Activated CD8-positive, alpha-beta memory T cell treated with anti-CD3 and anti-CD28 coated beads, Interleukin-2, amount 50 U/mL, for 4 hours (primary cell): ENCODE measurements around the gene RBMS3.

ENCODE experiments used
- DNase-seq: peaks from one replicate; pipeline ENCODE4 v3.0.0-alpha.2; 2020

The RBMS3 gene

GRCh38 chr3:29279286-29279685, 1.6 kb upstream of the RBMS3 start:
- no peak for DNase-seq

DNA sequence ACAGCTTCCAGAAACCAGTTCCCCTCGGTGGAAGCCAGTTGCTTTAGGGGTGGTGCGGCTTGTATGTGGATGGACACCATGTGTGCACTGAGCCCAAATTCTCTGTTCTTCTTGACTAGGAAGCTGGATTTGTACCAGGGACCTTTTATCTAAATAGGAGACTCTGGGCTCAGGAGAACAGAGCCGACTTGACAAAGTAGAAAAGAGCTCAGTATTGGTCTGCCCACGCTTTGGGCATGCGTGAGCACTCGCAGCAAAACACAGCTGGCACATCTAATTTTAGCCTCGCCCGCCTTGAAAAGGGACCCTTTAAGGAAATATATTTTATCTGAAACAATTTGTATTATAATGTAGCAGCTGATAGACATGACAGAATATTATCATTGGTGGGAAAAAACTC, 1.1 kb upstream of the RBMS3 start:
- no peak for DNase-seq

- DNase-seq: no peak
Measured at GRCh38 chr3:29281094-29281343, 148 bp downstream of the RBMS3 start.

- no peak for DNase-seq
Measured at GRCh38 chr3:29281344-29282241, 722 bp downstream of the RBMS3 start.

DNA sequence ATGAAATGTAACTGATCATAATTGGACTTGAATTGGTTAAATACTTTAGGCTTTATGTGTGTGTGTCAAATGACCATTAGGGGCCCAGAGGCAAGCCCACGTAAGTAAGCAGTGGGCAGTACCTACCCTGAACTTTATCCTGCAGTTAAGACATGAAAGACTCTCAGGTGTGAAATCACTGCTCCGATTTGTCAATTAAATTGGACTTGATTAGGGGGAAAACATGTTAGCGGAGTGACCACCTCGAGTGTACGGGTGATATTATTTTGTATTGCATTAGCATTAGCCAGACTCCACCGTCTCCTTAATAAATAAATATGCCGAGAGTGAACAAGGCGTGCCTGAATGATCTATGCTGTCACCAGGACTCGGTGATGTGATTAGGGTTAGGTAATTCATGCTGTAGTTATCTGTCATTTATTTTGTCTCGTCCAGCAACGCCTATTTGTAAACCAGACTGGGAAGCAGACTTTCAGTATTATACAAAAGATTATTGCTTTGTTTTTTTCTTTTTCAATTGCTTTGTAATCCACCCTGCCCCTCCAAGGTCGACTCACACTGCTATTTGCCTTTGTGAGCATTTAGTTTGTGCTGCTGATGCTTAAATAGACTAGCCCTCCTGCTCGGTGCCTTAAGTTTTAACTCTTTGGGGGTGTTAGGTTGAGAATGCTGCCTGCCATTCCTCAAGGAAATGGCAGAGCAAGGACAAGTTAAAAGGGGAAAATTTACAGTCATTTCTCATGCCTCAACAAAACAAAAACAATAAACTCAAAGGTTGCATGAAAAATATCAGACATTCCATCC, 1.8 kb downstream of the RBMS3 start:
- no peak for DNase-seq

GRCh38 chr3:29283231-29284119, 2.6 kb downstream of the RBMS3 start:
- DNase-seq: no peak

DNA sequence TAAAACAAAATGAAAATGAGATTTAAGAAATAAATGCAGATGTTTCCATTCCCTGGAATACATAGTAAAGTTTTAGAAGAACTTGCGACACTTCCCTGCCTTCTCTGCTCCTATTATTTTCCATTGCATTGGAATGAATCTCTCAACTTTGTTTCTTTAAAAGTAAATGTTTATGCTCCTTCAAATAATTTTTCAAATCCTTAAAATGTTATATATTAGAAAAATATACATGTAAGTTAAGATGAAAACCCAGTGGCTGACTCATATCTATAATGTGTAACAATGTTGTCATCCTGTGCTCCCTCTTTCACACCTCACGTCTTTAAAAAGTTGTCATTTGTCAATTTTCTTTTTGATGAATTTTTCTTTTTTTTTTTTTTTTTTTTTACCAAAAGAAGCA, 3.6 kb downstream of the RBMS3 start:
- no peak for DNase-seq

DNA sequence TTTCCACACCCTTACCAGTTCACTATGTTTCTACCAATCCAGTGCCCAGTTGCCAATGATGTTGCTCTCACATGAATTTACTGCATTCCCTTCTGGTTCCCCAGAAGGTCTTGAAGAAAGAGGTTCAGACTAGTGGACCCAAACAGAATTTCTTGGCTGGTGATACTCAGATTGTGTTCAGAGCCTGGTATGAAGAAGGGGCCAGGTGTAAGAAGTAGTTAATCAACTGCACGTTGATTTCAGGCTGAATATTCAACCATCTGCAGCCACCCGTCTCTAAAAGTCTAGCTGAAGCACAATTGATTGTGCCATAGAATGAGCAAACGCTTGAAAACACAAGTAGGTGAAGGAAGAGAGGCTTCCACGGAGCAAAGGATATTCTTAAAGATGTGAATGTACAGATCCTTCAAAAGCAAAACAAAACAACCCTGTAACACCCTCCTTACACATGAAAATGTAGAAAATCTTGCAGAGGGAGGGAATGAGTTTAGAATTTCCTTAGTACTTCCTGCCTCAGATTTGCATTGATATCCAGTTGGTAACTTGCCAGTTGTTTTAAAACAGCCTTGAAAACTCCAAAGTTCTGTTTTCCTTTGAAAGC, 4.7 kb downstream of the RBMS3 start:
- no peak for DNase-seq

GRCh38 chr3:29286478-29287240, 5.8 kb downstream of the RBMS3 start:
- no peak for DNase-seq

DNA sequence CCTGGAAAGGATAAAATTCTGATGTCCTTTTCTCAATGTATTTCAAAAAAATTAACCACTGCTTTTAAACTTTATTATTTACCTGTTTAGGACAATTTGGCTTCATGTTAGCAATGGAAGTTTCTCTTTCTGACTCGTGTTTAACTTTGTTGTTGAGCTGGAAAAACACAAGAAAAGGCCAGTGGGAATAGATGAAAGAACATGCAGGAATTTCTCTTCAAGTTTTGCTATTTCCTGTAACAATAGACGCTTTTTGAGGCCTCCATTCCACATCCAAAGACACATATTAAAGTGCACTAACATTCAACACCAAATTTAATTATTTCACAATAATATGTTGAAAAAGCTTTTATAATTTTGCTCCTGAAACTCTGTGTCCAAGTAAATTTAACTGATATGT, 9.7 kb downstream of the RBMS3 start:
- no peak for DNase-seq

GRCh38 chr3:29291260-29291981, 10.6 kb downstream of the RBMS3 start:
- DNase-seq: no peak

DNA sequence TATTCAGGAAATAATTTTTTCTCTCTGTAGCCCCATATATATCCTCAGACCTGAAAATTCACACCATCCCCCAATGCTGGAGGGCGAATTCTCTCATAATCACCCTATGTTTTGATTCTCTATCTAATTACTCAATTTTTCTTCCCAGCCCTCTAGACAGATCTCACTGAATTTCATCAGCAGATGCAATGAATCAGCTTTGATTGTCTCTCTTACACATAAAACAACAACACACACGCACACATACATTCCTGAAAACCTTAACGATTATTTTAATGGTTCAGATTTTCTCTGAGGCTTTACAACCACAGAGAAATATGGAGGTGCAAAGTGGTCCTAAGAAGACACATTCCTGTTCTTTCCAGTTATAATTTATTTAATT, 11.1 kb downstream of the RBMS3 start:
- no peak for DNase-seq

GRCh38 chr3:29293421-29293820, 12.6 kb downstream of the RBMS3 start:
- no peak for DNase-seq

DNA sequence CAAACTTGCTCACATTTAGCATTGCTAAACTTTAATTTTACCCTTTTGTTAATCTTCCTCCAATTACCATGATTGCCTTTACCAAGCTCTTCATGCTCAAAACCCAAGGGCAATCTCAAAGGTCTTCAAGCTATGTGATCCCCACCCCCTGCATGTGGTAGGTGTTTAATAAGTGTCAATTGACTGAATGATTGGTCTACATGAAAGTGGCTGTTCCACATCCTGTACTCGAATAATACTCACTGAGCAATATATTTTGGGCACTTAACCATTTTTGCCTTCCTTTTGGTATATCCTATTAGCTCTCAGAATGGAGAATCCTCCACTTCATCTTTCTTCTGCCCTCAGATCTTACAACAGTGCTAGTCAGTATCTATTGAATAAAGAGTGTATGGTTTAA, 17.1 kb downstream of the RBMS3 start:
- no peak for DNase-seq

DNA sequence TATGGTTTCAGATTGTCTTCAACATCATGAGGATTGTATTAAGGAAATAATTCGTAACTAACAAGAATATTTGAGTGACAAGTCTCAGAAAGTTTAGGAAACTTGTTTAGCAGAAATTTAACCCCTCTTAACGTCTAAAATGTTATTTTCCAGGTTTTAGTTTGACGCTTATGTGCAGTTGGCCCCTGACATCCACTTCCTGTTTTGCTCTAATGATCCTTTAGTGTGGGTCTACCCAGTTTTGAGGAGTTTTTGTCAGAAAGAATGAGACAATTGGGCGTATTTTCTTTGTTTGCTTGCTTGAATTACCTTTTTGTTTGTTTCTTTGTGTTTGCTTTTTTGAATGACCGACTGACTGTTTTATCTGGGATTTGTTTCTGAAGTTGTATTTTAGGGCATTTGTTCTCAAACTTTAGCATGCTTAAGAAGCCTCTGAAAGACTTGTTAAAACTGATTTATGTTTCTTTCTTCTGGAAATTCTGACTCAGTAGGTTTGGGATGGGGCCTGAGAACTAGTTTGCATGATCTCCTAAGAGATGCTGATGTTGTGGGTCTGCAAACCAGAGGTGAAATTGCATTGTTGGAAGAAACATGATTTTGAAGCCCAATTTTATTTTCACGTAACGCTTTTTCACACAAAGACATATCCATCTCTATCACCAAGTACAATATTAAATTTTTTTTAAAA, 20.6 kb downstream of the RBMS3 start:
- DNase-seq: no peak

- no peak for DNase-seq
Measured at GRCh38 chr3:29302619-29303018, 21.7 kb downstream of the RBMS3 start.

DNA sequence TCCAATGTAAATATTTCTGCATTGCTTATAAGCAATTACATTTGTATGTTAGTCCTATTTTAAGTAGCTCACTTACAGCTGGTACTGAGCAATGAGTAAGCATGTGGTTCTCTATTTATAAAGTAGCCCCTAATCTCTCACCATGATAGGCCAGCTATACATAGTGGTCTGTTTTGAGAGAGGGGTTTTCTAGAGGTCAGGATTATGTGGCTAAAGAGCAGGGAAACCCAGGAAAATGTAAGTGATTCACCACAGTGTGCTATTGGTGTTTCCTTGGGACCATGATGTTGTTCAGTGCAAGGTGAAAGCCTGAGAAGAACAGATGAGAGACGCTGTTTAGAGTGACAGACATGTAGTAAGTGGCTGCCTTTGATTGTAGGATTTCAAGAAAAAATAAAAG, 26.4 kb downstream of the RBMS3 start:
- DNase-seq: no peak

DNA sequence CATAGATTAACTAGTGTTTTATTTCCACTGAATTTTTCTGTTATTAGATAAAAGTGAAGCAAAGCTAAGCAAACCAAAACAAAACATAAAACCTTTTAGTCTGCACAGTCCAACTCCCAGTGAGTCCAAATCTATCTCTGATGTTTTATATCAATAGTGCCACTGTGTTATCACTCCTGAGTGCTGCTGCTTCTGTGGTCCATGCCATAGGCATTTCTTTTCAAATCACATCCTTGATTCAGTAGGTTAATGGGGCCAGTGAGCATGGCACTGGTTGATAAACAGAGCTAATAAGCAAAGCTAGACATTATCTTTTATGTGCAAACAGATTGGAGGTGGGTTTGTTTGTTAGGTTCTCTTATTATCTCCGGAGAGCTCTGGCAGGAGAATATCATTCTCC, 30.0 kb downstream of the RBMS3 start:
- no peak for DNase-seq

- no peak for DNase-seq
Measured at GRCh38 chr3:29311795-29312194, 30.9 kb downstream of the RBMS3 start.

DNA sequence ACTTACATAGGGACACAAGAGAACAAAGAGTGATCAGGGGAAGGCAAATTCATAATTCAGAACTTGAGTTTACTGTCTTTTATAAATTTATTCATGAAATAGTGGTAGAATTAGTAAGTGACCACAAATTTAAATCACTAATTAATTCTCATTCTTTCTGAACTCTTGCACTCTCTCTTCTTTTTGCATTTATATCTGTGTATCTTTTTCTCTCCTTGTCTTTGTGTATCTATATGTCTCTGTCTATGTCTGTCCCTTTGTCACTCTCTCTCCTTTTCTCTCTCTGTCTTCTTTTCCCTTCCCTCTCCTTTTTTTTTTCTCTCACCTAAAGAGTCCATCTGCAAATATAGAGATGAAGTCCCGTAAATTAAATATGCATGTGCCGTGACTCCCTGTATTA, 31.5 kb downstream of the RBMS3 start:
- DNase-seq: no peak

- no peak for DNase-seq
Measured at GRCh38 chr3:29312960-29313452, 32.1 kb downstream of the RBMS3 start.
